Posterior cingulate gyrus (tissue), 11 donors: ENCODE results near the gene SSH2.
A peak's percentile ranks its signal among the peaks of the same experiment; 100 is the strongest.
"Not testable (repeated sequence)": the region's sequence is repeated elsewhere in the genome, so short reads cannot be mapped to it uniquely, and the experiment has no call there.

ENCODE experiments used
- DNase-seq, 10 donors: peaks; one replicate each; pipeline versions ENCODE4 v3.0.0 to v3.0.0-alpha.2; 2020 to 2021; ENCODE audit warnings: mixed read lengths in 3 of 10
- intact Hi-C: fragments of 100-400 bp; cut with DNase I; formaldehyde crosslinking; loops from one replicate; pipeline ENCODE4 v1.15.1; 2023

SSH2 gene

DNA sequence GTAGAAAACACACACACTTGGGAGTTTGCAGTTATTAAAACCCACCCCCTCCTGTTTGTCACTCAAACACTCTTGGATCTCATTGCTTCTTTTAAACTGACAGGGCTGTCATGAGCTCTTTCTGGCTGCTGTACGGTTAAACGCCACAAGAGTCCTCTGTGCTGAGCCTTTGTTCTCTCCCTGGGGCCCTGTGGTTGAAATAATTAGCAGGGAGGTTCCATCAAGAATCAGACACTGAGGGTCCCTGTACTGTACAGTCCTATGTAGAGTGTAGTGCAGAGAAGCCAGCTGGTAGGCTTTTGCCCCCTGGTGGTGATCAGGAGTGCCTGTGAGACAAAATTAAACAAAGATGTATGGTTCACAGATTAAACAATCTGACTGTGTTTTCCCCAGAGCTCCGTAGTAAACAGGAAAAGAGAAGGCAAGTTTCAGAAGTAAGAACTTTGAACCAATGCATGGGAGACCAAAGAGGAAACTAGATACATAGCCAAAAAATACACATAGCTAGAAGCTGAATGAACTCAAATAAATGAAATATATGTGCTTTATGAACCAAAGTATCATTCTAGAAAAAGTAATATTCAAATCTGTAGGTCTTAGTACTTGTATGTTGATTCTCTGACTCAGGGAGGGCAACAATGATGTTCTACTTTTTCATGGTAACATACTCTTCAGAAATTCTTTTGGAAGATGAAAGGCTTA is 1.4 kb upstream of the SSH2 start:
- DNase-seq: peak; percentile 57 to 96 (median 76)
- intact Hi-C loops: loop anchor here (1.0 to 5.0 kb wide), 3 partner anchors 63 to 161 kb away; no protein-coding TSS in a partner anchor

- peak in 2 of 10 donors; percentile 7 to 29 for DNase-seq
- intact Hi-C loops: loop anchor here (1.0 to 5.0 kb wide), 3 partner anchors 62 to 162 kb away; no protein-coding TSS in a partner anchor
Measured at GRCh38 chr17:29930409-29931010, 482 bp upstream of the SSH2 start.

- intact Hi-C loops: loop anchor here (5.0 kb wide), 1 partner anchor 297 kb away; no protein-coding TSS in a partner anchor
- peak in 5 of 10 donors; percentile 8 to 24 (median 13) for DNase-seq
Measured at GRCh38 chr17:29929006-29929532, 959 bp downstream of the SSH2 start.

DNA sequence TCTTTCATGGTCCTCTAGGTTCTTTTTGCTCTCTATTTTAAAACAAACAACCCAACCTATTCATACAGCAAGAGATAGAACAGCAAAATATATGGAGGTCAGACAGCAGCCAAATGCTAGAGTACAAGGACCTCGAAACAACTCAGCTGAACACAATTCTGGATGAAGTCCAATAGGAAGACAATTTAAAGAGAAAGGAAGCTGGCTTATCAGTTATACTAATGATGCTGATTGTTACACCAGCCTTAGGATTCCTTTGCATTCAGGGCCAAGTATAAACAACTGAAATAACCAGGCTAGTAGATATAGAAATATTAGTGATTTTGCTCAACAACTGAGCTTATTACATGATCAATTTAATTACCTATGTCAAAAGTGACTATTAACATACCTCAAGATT is 2.5 kb downstream of the SSH2 start:
- intact Hi-C loops: loop anchor here (5.0 kb wide), 1 partner anchor 295 kb away; no protein-coding TSS in a partner anchor
- no peak for DNase-seq

DNA sequence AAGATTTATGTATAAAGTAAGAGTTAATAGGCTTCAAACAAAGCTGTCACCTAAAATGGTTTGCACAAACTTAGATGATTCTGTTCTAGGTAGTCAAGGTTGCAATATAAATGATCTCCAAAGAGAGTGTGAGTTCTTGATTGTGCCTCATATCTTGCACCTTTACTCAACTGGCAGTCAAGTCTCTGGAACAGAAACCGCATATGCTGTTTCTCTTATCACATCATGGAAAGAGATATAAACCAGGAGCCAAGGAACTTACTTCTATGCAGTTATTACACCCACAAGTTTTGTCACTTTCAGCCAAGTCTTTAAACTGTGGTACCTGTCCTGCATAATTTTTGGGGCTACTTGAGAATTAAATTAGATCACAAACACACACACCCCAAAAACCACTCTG is 5.2 kb downstream of the SSH2 start:
- no peak for DNase-seq
- intact Hi-C loops: loop anchor here (5.0 kb wide), 1 partner anchor 292 kb away; no protein-coding TSS in a partner anchor

- DNase-seq: no peak
- intact Hi-C loops: no loop called here
Measured at GRCh38 chr17:29918922-29919856, 10.8 kb downstream of the SSH2 start.

DNA sequence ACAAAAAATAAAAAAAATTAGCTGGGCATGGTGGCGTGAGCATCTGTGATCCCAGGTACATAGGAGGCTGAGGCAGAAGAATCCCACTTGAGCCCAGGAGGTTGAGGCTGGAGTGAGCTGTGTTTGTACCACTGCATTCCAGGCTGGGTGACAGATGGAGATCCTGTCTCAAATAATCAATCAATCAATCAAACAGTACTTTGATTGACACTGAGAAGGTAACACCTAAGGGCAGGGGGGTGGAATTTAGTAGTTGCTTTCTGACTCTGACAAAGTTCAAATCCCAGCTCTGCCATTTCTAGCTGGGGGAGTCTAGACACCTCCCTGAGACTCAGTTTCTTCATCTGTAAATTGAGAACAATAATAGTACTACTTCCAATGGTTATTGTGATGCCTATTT is 12.0 kb downstream of the SSH2 start:
- intact Hi-C loops: no loop called here
- DNase-seq: no peak

DNA sequence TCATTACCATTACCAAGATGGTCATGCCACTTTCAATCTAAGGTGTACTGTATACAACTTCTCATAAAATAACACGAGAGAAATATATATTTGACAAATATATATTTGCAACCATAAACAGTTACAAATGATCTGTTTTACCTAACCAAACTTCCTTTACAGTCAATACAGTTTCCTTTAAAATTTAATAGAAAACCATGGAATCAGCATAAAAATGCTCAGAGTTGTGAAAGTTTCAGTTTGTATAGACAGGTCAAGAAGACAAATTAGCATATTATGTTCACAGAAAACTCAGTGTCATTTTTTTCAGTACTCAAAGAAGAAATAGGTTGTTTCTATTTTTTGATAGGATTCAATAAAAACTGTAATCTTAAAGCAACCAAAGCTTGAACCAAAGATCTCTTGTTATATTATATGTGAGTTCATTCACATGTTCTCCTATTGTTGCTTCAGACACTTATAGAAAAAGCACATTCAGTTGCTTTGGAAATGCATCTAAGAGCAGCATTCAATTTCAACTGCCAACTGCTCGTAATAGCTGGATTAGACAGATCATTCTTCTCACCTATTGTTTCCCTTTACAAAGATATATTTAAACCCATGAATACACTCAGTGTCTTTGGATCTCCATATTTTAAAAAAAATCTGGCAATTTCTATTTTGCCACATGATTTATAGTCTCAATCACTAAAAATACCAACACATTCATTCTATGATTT is 15.1 kb downstream of the SSH2 start:
- DNase-seq: no peak
- intact Hi-C loops: no loop called here

GRCh38 chr17:29911641-29912177 is 18.3 kb downstream of the SSH2 start:
- intact Hi-C loops: no loop called here
- DNase-seq: no peak

- intact Hi-C loops: no loop called here
- no peak for DNase-seq
Measured at GRCh38 chr17:29909236-29910003, 20.6 kb downstream of the SSH2 start.

DNA sequence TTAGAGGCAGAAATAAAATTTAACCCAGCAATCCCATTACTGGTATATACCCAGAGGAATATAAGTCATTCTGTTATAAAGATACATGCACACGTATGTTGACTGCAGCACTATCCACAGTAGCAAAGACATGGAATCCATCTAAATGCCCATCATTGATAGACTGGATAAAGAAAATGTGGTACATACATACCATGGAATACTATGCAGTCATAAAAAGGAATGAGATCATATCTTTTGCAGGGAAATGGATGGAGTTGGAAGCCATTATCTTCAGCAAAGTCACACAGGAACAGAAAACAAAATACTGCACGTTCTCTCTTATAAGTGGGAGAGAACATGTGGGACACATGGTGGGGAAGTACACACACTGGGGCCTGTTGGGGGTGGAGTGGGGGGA is 23.1 kb downstream of the SSH2 start:
- intact Hi-C loops: no loop called here
- DNase-seq: no peak

GRCh38 chr17:29905879-29906167 is 24.2 kb downstream of the SSH2 start:
- no peak for DNase-seq
- intact Hi-C loops: no loop called here

DNA sequence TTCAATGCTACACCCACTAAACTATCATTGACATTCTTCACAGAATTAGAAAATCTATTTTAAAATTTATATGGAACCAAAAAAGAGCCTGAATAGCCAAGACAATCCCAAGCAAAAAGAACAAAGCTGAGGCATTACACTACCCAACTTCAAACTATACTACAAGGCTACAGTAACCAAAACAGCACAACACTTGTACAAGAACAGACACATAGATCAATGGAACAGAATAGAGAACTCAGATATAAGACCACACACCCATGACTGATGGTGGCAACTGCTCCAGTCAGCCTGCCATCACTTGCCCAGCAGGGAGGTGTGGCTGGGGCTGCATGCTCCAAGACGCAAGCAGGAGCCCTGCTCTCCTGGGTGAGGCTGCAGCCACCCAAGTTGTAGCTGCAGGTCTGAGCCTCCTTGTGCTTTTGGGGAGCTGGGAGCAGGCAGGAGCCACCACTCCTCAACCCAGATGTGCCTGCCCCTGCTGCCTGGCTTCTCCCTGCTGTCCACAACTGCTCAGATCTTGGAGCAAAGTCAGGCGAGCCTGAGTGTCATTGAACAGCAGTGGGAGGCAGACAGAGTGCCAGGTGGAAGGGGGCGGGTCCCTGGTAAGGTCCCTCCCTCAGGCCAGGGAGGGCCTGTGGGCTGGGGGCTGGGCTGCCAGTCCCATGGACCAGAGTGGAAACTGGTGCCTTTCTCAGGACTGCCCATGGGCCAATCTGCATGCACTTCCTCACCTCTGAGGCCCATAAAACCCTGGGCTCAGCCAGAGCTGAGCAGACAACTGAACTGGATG is 24.7 kb downstream of the SSH2 start:
- intact Hi-C loops: no loop called here
- DNase-seq: no peak

GRCh38 chr17:29903471-29903870 is 26.6 kb downstream of the SSH2 start:
- intact Hi-C loops: no loop called here

GRCh38 chr17:29897136-29897535 is 32.9 kb downstream of the SSH2 start:
- DNase-seq, intact Hi-C loops: not testable (repeated sequence)

More at GRCh38 chr17:29903471-29903870, 26.6 kb downstream of the SSH2 start:
- no peak for DNase-seq

- DNase-seq: no peak
- intact Hi-C loops: no loop called here
Measured at GRCh38 chr17:29892201-29892600, 37.8 kb downstream of the SSH2 start.

- intact Hi-C loops: no loop called here
- DNase-seq: no peak
Measured at GRCh38 chr17:29891131-29891530, 38.9 kb downstream of the SSH2 start.

- intact Hi-C loops: no loop called here
Measured at GRCh38 chr17:29885031-29885640, 44.9 kb downstream of the SSH2 start.

More at GRCh38 chr17:29885031-29885640, 44.9 kb downstream of the SSH2 start:
- no peak for DNase-seq
